Ascending aorta (tissue), 2 donors: ENCODE results near the gene ITM2C. TPM values are rescaled to one million over a fixed set of nuclear protein-coding genes. Genes with fewer than 3 reads are reported as not detected.
A peak's percentile ranks its signal among the peaks of the same experiment; 100 is the strongest.

Experiments used
- DNase-seq, 2 donors: peaks; one replicate each; pipeline ENCODE4 v3.0.0-alpha.2; 2019; ENCODE audit warnings: low spot score in 2 of 2
- H3K27ac ChIP-seq, 2 donors: fragments of 200-600 bp; sonication (generic); one replicate each; pipeline ENCODE4 v1.5.1; 2016 to 2017; ENCODE audit warnings: mild to moderate bottlenecking in 1 of 2
- H3K27me3 ChIP-seq: fragments of 200-600 bp; sonication (generic); one replicate; pipeline ENCODE4 v1.5.1; 2017
- H3K36me3 ChIP-seq, 2 donors: fragments of 200-600 bp; sonication (generic); one replicate each; pipeline ENCODE4 v1.5.1; 2016
- H3K4me1 ChIP-seq, 2 donors: fragments of 200-600 bp; sonication (generic); one replicate each; pipeline ENCODE4 v1.5.1; 2016 to 2017; ENCODE audit warnings: mild to moderate bottlenecking in 1 of 2
- H3K4me3 ChIP-seq, 2 donors: fragments of 200-600 bp; sonication (generic); one replicate each; pipeline ENCODE4 v1.5.1; 2016 to 2017; ENCODE audit warnings: mild to moderate bottlenecking in 1 of 2
- H3K9me3 ChIP-seq, 2 donors: fragments of 200-600 bp; sonication (generic); one replicate each; pipeline ENCODE4 v1.5.1; 2016
- intact Hi-C: fragments of 100-400 bp; cut with DNase I; formaldehyde crosslinking; loops from one replicate; pipeline ENCODE4 v1.15.1; 2023
- total RNA-seq: library from RNA; depleted of rRNA; stranded (reverse); fragments of >200 nt; gene quantifications from one replicate; pipeline ENCODE4 v1.1.0, GENCODE V29; 2016
- TF ChIP-seq, protein P1 (sequence below), 3 experiments: fragments of 200-600 bp in 2 of 3; fragments of 450-650 bp in 1 of 3; sonication (generic) in 2 of 3; IDR thresholded peaks; one replicate each; pipeline ENCODE4 v1.5.1; 2016 to 2019; ENCODE audit warnings: antibody characterized with exemption in 3 of 3, mild to moderate bottlenecking in 1 of 3, moderate library complexity in 1 of 3

The ITM2C gene
- total RNA-seq, 1 donor from 2014 or later, result 84.9 TPM

DNA sequence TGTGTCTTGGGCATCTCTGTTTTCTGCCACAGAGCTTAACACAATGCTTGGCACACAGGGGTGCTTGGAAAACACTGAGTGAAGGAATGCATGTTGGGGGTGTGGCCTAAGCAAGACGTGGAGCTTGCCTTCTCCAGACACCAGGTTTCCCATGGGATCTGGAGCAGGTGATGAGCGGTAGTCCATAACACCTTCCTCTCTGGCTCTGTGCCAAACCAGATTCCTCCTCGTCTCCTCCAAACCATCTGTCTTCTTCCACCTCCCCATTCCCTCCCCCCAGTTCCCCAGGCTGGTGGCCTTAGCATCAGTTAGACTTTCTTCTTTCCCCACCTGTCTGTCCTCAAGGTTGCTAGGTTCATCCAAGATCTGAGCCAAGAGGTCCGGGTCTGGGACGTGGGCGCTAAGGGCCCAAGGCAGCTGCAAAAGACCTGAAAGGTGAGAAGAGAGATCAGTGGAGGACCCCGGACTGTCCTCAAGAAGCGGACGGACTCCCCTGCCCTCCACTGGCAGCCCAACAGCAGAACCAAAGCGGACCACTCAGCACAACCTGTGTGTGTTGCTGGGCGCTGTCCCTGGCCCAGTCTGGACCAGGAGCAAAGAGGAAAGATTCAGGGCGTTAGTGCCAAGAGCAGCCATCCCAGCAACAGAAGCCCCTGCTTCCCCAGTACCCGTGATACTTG lies 1.2 kb upstream of the ITM2C start:
- Histone ChIP-seq H3K9me3 (no peaks in the 10 kb centered on the region), H3K27ac (no peak overlapping the region), H3K4me1 (peaks cover 3 to 11% of the 10 kb centered on the region in 2 donors), H3K4me3 (no peak overlapping the region), H3K36me3 (no peaks in the 10 kb centered on the region), H3K27me3 (no peaks in the 10 kb centered on the region)
- no peak for DNase-seq
- intact Hi-C loops, result loop anchor here (2.0 kb wide), 1 partner anchor 123 kb away; no protein-coding TSS in a partner anchor
- TF ChIP-seq, protein P1, sequence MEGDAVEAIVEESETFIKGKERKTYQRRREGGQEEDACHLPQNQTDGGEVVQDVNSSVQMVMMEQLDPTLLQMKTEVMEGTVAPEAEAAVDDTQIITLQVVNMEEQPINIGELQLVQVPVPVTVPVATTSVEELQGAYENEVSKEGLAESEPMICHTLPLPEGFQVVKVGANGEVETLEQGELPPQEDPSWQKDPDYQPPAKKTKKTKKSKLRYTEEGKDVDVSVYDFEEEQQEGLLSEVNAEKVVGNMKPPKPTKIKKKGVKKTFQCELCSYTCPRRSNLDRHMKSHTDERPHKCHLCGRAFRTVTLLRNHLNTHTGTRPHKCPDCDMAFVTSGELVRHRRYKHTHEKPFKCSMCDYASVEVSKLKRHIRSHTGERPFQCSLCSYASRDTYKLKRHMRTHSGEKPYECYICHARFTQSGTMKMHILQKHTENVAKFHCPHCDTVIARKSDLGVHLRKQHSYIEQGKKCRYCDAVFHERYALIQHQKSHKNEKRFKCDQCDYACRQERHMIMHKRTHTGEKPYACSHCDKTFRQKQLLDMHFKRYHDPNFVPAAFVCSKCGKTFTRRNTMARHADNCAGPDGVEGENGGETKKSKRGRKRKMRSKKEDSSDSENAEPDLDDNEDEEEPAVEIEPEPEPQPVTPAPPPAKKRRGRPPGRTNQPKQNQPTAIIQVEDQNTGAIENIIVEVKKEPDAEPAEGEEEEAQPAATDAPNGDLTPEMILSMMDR (IDR thresholded peaks at IDR 0.05), result no peak

DNA sequence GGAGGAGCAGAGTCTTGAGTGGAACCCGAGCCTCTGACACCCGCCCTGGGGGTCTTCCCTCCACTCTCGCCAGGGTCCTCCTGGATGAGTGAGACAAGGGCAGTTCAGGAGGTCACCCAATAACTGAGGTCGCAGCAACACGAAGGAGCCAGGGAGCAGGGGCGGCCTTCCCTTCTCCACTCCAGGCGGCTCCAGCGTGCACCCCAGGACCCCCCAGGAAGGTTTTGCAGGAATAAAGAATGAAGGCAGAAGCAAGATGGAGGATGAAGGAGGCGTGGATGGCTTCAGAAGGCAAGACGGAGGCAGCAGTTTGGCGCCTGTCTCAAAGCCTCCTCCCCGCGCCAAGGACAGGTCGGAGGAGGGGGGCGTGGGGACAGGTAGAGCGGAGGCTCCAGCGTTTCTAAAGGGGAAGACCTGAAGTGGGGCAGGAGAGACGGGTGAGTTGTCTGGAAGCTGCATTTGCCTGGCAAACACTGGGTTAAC lies 579 bp upstream of the ITM2C start:
- DNase-seq, result no peak
- Histone ChIP-seq H3K4me3 (peak overlapping the region; percentile 84 to 96), H3K27me3 (no peaks in the 10 kb centered on the region), H3K9me3 (no peaks in the 10 kb centered on the region), H3K27ac (no peak overlapping the region), H3K4me1 (peaks cover 3 to 11% of the 10 kb centered on the region in 2 donors), H3K36me3 (no peaks in the 10 kb centered on the region)
- TF ChIP-seq, protein P1 (IDR thresholded peaks at IDR 0.05), result no peak
- intact Hi-C loops, result loop anchor here (2.0 kb wide), 1 partner anchor 123 kb away; no protein-coding TSS in a partner anchor

DNA sequence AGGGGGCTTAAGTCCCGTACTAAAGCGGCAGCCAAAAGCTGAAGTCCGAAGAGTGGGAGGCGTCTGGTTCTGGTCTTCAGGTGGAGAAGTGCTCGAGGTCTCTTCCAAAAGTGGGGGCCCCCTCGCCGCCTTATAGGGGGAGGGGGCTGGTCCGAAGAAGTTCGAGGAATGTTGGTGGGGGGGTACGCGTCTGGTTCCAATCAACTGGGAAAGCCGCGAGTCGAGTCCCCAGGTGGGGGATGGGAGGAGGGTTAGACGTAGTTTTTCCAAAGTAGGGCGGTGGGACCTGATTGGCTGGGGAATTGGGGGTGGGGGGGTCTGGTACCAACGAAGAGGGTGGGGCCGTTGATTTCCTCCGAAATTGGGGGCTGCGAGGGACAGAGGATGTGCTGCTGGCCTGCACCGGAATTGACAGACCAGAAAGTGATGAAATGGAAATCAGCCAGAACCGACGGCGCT lies 594 bp downstream of the ITM2C start:
- Histone ChIP-seq H3K27ac (peak overlapping the region; percentile 38 to 57), H3K9me3 (no peaks in the 10 kb centered on the region), H3K27me3 (no peaks in the 10 kb centered on the region), H3K4me1 (peaks cover 3 to 13% of the 10 kb centered on the region in 2 donors), H3K4me3 (peak overlapping the region; percentile 84 to 96), H3K36me3 (no peaks in the 10 kb centered on the region)
- TF ChIP-seq, protein P1 (IDR thresholded peaks at IDR 0.05), result no peak
- DNase-seq, result no peak
- intact Hi-C loops, result loop anchor here (2.0 to 5.0 kb wide), 3 partner anchors 121 to 192 kb away; partner anchors contain the start of genes CAB39 and PSMD1

DNA sequence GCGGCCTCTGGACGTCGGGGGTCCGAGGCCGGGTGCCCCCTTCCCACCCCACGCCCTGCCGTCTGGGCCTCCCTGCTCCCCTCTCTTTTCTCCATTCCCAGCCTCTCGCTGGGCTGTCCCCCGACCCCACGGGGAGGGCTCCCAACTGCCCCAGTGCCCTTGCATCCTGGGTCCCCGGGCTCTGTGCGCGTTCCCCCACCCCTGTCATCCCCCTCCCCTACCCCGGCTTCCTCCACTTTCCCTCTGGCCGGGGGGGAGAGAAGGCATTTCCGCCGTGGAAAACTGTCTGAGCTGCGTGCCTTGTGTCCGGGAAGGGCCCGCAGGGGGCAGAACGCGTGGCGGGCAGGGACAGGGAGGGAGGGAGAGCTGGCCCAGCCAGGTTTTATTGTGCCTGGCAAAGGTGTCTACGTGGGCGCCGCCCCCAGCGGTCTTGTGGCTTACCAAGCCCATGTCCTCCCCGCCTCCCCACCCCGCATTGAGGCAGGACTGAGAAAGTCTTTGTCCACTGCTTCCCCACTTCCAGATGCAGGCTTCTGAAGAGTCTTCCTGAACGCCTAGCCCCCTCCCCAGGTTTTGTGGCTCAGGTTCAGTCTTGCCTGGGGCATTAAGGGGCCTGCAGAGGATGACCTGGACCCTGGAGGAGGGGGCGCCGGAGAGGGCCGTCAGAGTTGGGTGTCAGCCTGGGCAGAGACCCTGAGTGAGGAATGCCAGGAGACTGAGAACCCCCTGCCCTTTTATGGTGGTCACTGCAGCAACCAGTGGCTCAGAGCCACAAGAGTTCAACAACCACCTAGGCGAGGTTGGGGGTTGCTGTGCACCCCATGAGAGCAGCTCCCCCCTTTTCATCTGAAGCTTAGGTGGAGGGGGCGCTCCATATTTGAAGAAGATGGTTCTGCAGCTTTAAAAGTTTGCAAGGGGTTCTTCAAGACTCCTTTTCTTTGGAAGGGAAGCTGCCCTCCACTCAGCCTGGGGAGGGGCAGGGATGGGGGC lies 1.3 kb downstream of the ITM2C start:
- intact Hi-C loops, result loop anchor here (2.0 to 5.0 kb wide), 3 partner anchors 121 to 191 kb away; partner anchors contain the start of genes CAB39 and PSMD1
- Histone ChIP-seq H3K27ac (peak overlapping the region; percentile 31 to 57), H3K4me3 (peak overlapping the region; percentile 84 to 96), H3K36me3 (no peaks in the 10 kb centered on the region), H3K9me3 (no peaks in the 10 kb centered on the region), H3K4me1 (peaks cover 3 to 20% of the 10 kb centered on the region in 2 donors), H3K27me3 (no peaks in the 10 kb centered on the region)
- TF ChIP-seq, protein P1 (IDR thresholded peaks at IDR 0.05), result peak in 1 of 3 experiments; percentile 26
- DNase-seq, result no peak
